SH-SY5Y (cell line): ENCODE measurements around the gene RTL10.

Source experiments
- GATA2 ChIP-seq: IDR thresholded peaks from 2 replicates; pipeline ENCODE4 v1.6.1; 2011; ENCODE audit warnings: mild to moderate bottlenecking, low read depth, low read length
- GATA3 ChIP-seq: IDR thresholded peaks from 2 replicates; pipeline ENCODE4 v1.6.1; 2011; ENCODE audit warnings: low read depth, mild to moderate bottlenecking, low read length, moderate library complexity

RTL10 gene

DNA sequence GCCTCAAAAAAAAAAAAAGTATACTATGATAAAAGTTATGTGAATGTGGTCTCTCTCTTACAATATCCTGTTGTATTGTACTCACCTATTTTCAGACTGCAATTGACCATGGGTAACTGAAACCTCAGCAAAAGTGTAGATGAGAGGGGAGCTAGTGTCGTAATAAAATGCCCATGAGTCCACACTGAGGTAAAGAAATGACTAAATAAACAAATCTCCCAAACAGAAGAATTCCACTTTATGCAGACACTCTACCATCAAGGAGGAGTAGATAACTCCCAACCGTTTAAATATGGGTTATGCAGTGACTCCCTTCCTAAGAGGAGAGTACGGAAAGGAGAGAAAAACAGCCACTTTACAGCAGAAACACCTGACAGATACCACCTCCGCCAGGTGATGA is 14.6 kb downstream of the RTL10 start:
- TF ChIP-seq GATA3 (no peak), GATA2 (no peak)

DNA sequence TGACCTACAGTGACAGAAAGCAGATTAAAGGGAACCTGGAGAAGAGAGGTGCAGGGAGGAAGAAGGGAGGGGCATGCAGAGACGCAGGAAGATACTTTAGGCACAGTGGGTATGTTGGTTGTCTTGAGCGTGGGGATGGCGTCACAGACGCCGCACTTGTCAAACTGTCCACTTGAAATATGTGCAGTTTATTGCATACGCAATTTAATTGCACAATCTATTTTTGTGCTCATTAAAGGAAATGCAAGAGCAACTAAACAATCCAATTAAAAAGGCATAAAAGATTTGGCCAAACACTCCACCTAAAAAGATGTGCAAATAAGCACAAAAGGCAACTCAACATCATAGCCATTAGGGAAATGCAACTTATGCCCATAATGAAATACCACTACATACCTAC is 16.8 kb downstream of the RTL10 start:
- TF ChIP-seq GATA3 (no peak), GATA2 (no peak)

DNA sequence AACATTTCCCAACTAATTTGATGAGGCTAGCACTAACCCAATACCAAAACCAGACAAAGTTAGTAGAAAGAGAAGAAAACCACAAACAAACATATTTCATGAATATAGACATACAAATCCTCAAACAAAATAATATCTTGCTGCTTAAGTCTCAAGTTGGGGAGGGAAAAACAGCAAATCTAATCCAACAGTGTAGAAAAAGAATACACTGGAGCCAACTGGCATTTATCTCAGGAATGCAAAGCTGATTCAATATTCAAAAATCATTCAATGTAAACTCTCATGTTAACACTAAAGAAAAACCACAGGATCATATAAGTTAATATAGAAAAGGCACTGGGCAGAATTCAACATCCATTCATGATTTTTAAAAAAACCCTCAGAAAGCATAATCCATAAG is 18.2 kb downstream of the RTL10 start:
- no peak for TF ChIP-seq GATA2
- TF ChIP-seq GATA3, result no peak

DNA sequence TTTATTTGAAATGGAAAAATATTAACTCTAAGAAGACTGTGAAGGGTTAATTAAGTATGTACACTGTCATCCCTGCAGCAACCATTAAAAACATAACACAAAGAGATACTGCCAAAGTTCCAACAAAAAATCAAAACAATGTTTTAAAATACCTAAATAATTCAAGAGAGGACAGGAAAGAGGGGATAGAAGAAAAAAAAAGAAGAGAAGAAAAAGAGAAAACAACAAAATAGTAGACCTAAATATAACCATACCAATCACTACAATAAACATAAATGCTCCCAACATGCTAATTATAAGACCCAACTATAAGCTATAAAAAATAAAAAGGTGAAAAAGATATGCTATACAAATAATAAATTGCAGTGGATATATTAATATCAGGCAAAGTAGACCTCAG is 20.1 kb downstream of the RTL10 start:
- TF ChIP-seq GATA3 (no peak), GATA2 (no peak)

DNA sequence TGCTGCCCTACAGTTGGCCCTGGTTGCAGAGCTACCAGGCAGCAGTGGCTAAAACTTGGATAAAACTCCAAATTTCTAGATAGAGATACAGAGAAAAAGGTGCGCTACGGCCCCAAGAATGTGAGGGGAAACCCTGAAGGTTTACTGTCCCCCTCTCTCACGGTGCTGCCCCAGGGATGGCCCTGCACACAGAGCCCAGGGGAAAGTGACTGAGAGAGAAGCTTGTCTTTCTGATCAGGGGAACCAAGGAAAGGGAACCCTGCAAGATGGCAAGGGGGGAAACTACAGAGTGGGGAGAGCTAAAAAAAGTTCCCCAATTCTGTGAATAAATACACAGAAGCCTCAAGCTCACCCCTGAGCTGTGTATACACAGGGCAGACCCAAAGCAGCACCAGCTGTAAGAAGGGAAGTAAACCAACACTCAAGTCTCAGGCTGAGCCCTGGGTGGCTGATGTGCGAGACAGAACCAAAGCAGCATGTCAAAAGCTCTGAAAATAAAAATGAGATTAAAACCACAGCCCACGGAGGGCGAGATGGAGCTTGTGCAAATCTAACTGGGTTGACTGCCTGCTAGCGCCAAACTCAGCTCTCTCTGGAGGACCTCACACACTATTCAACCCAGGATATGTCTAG is 22.1 kb downstream of the RTL10 start:
- no peak for TF ChIP-seq GATA2
- no peak for TF ChIP-seq GATA3

DNA sequence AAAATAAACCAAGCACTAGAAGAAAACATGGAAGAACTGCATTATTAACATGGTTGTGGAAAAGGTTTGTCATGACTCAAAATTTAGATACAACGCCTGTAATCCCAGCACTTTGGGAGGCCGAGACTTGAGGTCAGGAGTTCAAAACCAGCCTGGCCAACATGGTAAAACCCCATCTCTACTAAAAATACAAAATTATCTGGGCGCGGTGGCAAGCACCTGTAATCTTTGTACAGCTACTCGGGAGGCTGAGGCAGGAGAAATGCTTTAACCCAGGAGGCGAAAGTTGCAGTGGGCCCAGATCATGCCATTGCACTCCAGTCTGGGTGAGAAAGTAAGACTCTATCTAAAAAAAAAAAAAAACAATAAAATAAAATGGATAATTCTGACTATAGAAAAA is 23.7 kb downstream of the RTL10 start:
- TF ChIP-seq GATA2 (no peak), GATA3 (no peak)

DNA sequence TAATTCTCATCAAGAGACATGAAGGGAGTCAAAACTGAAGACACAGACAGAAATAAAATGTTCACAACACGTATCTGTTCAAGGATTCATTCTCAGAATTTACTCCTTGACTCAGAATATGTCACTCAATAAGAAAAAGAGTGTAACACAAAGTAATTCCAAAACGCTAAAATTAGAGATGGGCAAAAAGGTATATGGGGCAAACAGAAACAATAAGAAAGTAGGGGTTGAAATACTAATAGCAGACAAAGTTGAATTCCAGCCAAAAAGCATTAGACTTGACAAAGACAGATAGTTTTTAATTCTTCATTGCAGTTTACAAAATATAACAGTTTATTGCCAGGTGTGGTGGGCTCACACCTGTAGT is 26.7 kb downstream of the RTL10 start:
- TF ChIP-seq GATA3, result no peak
- TF ChIP-seq GATA2, result no peak

DNA sequence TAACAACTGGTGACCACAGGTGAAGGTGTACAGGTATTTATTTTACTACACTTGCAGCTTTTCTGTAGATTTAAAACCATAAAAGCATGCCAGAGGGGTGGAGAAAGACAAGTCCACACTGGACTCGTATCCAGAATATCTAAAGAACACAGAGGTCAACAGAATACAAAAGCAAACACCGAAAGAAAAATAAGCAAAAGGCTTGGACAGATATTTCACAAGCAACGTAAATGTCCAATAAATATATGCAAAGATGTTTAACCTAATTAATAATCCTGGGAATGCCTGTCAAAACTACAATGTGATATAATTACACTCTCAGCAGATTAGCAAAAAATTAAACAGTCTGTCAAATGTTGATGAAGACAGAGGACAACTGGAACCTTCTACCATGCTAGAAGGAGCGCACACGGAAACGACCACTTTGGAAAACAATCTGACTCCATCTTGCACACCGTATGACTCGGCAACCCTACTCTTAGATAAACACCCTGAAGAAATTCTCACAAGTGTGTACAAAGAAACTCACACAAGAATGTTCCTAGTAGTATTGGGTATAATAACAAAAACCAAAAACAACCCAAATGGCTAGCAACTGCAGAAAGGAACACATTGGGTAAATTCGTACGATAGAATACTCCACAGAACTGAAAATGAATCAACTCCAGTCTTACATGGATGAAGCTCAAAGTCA is 27.2 kb downstream of the RTL10 start:
- TF ChIP-seq GATA3, result no peak
- no peak for TF ChIP-seq GATA2

DNA sequence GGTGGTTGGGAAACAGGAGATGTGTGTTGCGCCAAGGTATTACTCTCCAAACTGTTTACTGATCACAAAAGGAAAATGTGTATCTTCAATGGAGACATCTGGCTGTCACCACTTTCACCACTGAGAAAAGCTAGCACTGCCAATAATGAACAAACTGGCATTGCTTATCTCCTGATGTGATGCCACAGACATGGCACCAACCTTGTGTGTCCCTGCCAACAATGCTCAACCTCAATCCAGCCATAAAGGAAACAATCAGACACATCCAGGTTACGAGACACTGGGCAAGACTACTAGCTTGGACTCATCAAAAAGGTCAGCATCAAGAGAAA is 28.1 kb downstream of the RTL10 start:
- TF ChIP-seq GATA2 (no peak), GATA3 (no peak)

DNA sequence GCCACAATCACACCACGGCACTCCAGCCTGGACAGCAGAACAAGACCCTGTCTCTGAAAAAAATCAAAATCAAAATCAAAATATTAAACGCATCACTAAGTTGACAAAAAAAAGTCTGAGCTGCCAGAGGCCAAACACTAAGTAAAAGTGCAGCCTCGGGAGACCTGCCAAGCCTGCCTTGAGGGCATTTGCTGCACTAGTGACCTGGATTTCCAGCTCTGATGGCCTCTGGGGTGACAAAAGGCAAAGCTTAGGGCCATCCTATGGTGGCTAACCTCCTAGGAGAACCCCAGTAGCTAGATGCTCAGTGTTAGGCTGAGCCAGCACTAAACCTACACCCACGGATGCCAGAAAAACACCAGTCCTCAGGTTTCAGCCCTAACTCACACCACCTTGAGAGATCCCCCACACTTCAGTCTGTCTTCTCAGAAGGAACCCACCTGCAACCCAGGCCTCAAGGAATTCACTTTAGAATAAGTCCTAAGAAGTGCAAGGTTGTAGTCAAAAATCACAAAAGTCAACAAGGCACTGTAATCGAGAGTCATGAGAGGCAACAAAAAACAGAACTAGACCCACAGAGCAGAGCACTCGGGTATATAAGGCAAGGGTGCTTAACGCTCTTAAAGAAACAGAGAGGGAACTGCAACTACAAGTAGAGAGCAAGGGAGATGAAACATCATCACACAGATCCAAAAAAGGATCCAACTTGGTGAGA is 28.6 kb downstream of the RTL10 start:
- TF ChIP-seq GATA2, result no peak
- TF ChIP-seq GATA3, result no peak

DNA sequence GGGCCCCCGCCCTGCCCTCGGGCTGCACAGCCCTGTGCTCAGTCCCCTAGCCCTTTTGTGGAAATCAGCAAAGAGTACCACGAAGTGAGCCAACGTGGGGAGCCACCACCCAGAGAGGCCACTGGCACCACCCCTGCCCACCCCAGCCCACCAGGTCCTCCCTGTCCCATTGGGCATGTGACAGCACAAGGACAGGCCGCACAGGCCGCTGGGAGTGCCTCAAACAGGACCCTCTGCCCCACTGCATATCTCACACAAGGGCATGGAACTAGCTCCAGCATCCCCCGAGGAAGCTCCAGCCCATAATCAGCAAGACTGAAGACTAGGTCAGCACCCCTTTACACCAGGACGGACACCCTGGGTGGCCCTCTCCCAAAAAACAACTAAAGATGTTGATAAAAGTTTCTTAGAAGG is 29.7 kb downstream of the RTL10 start:
- no peak for TF ChIP-seq GATA3
- TF ChIP-seq GATA2, result no peak

DNA sequence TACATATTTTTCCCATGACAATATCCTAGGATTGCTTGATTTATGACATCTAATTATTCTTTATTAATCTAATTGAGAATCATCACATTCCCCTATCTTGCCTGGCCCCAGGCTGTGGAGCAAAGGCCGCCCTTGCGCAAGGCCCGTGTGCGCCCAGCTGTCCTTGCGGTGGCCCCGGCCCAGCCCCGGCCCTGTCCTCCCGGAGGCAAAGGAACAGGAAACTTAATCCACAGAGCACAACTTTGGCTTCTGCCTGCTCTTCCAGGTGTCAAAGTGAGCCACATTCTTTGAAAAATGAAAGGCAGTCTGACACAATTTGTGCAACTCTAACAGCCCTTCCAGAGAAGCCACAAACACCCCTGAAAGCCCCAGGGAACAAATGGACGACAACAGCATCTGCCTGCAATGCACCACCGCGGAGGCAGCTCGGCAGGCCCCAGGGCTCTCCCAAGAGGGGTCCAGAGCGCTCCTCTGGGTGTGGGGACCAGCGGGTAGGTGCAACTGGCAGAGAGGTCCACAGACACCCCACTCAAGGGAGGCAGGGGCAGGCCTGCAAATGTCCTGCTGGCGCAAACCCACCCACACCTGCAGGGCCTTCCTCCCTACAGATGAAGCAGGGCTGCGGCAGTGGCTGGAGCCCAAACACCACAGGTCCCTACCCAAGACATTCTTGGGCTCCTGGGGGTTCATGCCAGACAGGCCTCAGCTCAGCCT is 30.3 kb downstream of the RTL10 start:
- TF ChIP-seq GATA3 (no peak), GATA2 (no peak)

DNA sequence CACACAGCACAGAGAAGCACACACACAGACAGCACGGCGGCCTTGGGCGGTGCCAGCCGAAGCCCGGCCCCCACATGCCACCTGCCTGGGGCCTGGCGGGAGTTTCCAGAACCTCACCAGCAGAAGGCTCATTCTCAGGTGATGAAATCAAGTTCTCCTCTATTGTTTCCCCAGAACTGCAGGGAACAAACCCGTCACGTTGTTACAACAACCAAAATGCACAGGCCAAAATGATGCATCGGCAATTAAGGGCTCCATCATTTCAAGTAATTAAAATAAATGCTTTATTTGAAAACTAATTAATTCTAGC is 30.8 kb downstream of the RTL10 start:
- TF ChIP-seq GATA3 (no peak), GATA2 (no peak)

DNA sequence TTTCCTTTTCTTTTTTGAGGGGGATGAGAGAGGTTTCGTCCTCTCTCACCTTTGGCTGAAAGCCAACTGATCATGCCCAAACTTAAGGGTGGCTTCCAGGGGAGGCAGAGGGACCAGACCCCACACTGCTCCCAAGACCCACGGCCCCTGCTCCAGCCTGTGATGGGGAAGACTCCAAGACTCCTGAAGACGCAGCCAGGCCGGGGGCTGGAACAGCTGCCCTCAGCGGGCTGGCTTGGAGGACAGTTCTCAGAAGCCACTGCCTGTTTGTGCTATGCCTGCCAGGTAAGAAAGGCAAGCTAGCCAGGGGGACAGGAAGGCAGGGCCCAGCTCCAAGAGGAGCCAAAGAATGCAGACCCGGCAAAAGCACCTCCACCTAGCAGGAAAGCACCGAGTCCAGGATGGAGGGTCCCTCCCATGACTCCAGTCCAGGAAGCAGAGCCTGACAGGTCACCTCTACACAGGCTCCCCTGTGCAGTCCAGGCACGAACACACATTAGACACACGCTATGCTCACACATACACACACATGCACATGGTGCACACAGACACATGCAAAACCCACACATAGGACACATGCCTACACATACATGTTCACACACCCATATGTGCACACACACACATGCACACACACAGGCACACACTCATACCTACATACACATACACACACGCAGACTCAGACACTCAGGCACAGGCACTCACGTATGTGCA is 31.3 kb downstream of the RTL10 start:
- TF ChIP-seq GATA2 (no peak), GATA3 (no peak)
